NCI-H460 (cell line): ENCODE results near the gene FLII. TPM values are rescaled to one million over a fixed set of nuclear protein-coding genes. Genes with fewer than 3 reads are reported as not detected.

Experiments used
- DNase-seq: peaks from one replicate; pipeline ENCODE4 v3.0.0-alpha.2; 2016; ENCODE audit warnings: low read depth; ENCODE audit errors: extremely low read depth
- total RNA-seq: library from RNA; depleted of rRNA; stranded (reverse); fragments of >200 nt; shearing (Covaris generic); gene quantifications from 2 replicates; pipeline ENCODE4 v1.2.3, GENCODE V29; 2014

The FLII gene
- total RNA-seq, 1 experiment from 2014 or later: 179 TPM

- DNase-seq: no peak
These were observed 12.3 kb downstream of the FLII start for GRCh38 chr17:18246109-18246725.

GRCh38 chr17:18245038-18245776, 13.3 kb downstream of the FLII start:
- no peak for DNase-seq

DNA sequence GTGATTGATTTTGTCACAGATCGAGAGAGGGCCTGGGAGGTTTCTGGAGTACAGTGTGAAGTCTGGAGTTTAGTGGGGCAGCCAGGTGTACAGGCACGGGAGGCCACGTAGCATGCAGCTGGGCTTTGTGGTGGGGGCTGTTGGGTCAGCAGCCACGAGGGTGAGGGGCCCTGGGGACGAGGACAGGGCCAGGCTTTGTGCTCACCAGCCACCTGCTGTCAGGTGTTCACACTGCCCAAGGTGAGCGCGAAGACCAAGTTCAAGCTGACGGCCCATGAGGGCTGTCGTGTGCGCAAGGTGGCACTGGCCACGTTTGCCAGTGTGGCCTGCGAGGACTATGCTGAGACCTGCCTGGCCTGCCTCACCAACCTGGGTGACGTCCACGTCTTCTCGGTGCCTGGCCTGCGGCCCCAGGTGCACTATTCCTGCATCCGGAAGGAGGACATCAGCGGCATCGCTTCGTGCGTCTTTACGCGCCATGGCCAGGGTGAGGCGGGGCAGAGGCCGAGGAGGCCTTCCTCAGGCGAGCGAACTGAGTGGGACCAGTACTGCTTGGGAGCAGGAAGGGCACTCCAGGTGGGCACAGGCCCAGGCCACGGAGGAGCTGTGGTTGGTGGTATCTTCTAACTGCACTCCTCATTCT, 17.2 kb downstream of the FLII start:
- DNase-seq: no peak

DNA sequence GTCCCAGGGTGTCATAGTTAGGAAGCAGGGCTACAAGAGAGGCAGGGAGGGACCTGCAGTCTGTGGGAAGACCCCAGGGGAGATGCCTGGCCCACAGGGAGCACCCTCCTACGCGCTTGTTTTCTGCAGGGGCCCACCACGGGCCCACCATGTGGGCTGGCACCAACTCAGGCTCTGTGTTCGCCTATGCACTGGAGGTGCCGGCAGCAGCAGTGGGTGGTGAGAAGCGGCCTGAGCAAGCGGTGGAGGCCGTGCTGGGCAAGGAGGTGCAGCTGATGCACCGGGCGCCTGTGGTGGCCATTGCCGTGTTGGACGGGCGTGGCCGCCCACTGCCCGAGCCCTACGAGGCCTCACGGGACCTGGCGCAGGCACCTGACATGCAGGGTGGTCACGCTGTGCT, 18.1 kb downstream of the FLII start:
- no peak for DNase-seq

- no peak for DNase-seq
These were observed 20.2 kb downstream of the FLII start for GRCh38 chr17:18238299-18238698.

GRCh38 chr17:18237461-18237860, 21.1 kb downstream of the FLII start:
- no peak for DNase-seq

GRCh38 chr17:18236494-18236893, 22.0 kb downstream of the FLII start:
- DNase-seq: no peak

- DNase-seq: no peak
These were observed 22.7 kb downstream of the FLII start for GRCh38 chr17:18235743-18236256.

- no peak for DNase-seq
These were observed 23.6 kb downstream of the FLII start for GRCh38 chr17:18234853-18235380.

- DNase-seq: no peak
These were observed 24.6 kb downstream of the FLII start for GRCh38 chr17:18233803-18234518.

DNA sequence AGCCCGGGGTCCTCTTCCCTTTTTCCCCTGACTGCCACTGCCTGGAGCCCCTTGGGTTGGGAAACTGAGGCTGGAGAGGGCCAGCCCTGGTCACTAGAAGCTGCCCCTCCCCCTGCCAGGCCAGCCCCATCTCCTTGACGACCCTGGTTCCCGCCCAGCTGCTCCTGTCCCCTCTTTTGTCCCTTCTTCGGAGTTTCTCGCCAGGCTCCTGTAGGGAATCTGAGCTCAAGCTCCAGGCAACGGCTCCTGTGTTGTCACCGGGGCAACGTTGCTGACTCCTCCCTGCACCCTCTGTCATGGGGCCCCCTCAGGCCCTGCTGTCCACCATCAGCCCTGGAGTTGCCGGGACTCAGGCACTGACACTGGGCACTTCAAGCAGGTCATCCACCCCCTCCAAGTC, 27.4 kb downstream of the FLII start:
- no peak for DNase-seq

DNA sequence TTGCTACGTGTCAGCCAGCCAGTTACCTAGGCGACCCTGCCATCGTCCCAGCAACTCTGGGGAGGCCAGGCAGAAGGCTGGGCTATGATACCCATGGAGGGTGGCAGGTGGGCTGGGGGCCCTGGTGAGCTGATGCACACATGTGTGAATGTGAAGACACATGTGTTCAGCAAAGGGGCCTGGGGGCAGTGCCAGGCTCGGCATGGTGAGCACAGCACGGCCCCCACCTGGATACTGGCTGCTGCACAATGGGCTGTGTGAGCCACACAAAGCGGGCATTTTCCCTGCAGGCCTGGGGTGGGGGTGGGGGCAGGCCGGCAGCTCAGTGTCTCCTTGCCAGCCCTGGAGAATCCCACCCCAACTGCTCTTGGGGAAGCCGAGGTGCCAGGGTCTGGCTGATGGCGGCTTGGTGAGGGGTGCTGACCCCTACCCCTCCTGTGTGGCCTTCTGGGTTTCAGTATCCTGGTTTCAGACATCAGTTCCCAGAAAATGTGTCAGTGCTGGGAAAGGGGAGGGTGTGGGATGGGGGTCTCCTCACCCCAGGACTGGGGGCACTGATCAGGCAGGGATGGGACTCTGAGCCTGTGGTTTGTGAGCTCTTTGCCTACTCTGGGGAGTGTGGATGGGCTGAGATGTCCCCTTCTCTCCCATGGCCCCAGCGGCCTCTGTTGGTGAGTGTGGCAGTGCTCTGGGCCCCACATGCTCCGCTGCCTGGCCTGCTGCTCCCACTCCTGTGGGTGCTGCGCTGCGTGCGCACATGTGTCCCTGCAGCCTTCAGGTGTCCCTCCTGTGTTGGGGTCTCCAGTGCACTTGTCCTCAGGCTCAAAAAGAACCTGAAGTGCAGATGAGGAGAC, 28.0 kb downstream of the FLII start:
- no peak for DNase-seq

DNA sequence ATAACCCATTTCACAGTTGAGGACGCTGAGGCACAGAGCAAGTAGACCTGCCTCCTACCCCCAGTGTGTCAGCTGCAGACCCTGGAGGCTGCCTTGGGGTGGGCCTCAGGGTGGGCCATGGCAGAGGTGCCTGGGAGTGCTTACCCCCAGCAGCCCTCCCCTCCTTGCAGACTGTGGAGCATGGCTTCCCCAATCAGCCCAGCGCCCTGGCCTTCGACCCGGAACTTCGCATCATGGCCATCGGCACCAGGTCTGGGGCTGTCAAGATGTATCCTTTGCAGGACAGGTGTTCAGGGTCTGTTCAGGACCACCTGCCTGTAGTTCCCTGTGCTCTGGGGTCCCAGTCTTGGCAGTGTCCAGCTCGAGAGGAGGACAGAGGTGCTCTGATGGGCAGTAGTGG, 28.8 kb downstream of the FLII start:
- no peak for DNase-seq

- no peak for DNase-seq
These were observed 29.3 kb downstream of the FLII start for GRCh38 chr17:18229254-18229653.

DNA sequence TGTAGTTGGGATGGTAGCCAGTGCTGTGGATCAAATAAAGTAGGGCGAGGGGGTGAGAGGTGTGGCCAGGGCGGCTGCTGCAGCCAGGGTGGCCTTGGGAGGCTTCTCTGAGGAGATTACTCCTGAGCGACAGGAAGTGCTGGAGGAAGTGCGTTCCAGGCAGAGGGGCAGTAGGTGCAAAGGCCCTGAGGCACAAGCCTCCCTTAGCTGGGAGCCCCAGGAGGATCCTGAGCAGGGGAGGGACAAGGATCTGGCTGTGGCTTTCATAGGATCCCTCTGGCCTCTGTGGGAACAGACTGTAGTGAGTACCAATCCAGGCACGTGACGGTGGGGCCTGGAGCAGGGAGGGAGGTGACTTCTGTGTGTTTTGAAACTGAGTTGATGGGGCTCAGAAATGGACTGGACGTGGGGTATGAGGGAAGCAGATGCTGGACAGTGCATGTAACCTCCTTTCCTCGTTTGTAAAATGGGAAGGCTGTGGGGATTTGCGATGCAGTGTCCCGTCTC, 30.3 kb downstream of the FLII start:
- no peak for DNase-seq

DNA sequence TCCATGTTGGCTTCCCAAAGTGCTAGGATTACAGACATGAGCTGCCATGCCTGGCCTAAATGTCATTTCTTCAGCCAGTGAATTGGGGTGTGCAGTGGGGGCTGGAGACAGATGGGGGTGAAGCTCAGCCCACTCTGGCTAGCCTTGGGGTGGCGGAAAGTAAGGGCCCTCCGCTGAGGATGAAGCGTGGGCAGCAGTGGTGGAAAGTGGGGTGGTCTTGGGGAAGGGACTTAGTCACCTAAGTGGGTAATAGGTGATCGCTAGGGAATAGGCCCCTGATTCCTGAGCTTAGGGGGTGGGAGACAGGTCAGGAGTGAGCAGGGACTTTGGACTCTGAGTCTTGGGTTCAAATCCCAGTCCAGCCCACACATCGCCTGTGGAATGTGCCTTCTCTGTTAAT, 30.9 kb downstream of the FLII start:
- no peak for DNase-seq

- no peak for DNase-seq
These were observed 32.1 kb downstream of the FLII start for GRCh38 chr17:18226284-18226945.

DNA sequence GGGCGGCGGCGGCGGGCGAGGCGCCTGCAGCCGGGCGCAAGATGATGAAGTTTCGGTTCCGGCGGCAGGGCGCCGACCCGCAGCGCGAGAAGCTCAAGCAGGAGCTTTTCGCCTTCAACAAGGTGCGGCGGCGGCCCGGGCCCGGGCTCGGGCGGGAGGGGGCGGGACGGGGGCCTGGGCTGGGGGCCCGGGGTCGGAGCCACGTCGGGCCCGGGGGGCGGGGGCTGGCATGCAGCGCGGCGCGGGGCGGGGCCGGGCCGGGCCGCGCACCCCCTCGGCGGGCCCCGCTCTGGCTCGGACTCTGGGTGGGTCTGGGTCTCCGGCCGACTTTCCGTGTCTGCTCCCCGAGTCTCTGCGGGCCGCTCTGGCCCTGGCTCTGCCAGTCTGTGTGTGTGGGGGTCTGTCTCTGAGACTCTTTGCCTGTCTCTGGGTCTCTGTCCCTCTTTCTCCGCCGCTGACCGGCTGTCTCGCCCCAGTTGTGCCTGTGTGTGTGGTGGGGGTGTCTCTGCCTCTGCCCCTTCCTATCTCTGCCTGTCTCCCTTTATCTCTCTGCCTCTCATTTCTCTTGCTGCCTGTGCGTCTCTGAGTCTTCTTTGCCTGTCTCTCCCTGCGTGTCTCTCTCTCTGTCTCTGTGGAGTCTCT, 32.8 kb downstream of the FLII start:
- DNase-seq: no peak
